HEK293 (cell line): ENCODE measurements around the gene UPB1.

ENCODE experiments used
- KLF1 ChIP-seq: fragments of 450-650 bp; formaldehyde crosslinking; IDR thresholded peaks from 2 replicates; pipeline ENCODE4 v1.5.1; 2016; ENCODE audit warnings: missing biosample characterization, missing genetic modification characterization
- OSR2 ChIP-seq: fragments of 450-650 bp; formaldehyde crosslinking; IDR thresholded peaks from 2 replicates; pipeline ENCODE4 v1.5.1; 2016; ENCODE audit warnings: missing biosample characterization, missing genetic modification characterization
- REPIN1 ChIP-seq: fragments of 450-650 bp; formaldehyde crosslinking; IDR thresholded peaks from 2 replicates; pipeline ENCODE4 v1.5.1; 2017; ENCODE audit warnings: missing biosample characterization, missing genetic modification characterization, low read depth
- WT1 ChIP-seq: fragments of 450-650 bp; formaldehyde crosslinking; IDR thresholded peaks from 2 replicates; pipeline ENCODE4 v1.5.1; 2016; ENCODE audit warnings: missing biosample characterization, missing genetic modification characterization
- YY1 ChIP-seq: fragments of 450-650 bp; formaldehyde crosslinking; IDR thresholded peaks from 2 replicates; pipeline ENCODE4 v1.5.1; 2018; ENCODE audit warnings: missing biosample characterization, missing genetic modification characterization
- ZFP37 ChIP-seq: fragments of 450-650 bp; formaldehyde crosslinking; IDR thresholded peaks from 2 replicates; pipeline ENCODE4 v1.5.1; 2016; ENCODE audit warnings: missing biosample characterization, missing genetic modification characterization
- ZNF155 ChIP-seq: fragments of 450-650 bp; formaldehyde crosslinking; IDR thresholded peaks from 2 replicates; pipeline ENCODE4 v1.5.1; 2016; ENCODE audit warnings: missing biosample characterization, missing genetic modification characterization
- ZNF214 ChIP-seq: fragments of 450-650 bp; formaldehyde crosslinking; IDR thresholded peaks from 2 replicates; pipeline ENCODE4 v1.5.1; 2017; ENCODE audit warnings: missing biosample characterization, mild to moderate bottlenecking, missing genetic modification characterization, borderline replicate concordance
- ZNF266 ChIP-seq: fragments of 450-650 bp; formaldehyde crosslinking; IDR thresholded peaks from 2 replicates; pipeline ENCODE4 v1.5.1; 2016; ENCODE audit warnings: missing biosample characterization, missing genetic modification characterization, low read depth
- ZNF37A ChIP-seq: fragments of 450-650 bp; IDR thresholded peaks from 2 replicates; pipeline ENCODE4 v1.5.1; 2018; ENCODE audit warnings: missing biosample characterization, missing genetic modification characterization
- ZNF404 ChIP-seq: fragments of 450-650 bp; formaldehyde crosslinking; IDR thresholded peaks from 2 replicates; pipeline ENCODE4 v1.5.1; 2017; ENCODE audit warnings: missing biosample characterization, missing genetic modification characterization
- ZNF530 ChIP-seq: fragments of 450-650 bp; formaldehyde crosslinking; IDR thresholded peaks from 2 replicates; pipeline ENCODE4 v1.5.1; 2016; ENCODE audit warnings: low read depth, missing biosample characterization, missing genetic modification characterization
- ZNF571 ChIP-seq: fragments of 450-650 bp; formaldehyde crosslinking; IDR thresholded peaks from 2 replicates; pipeline ENCODE4 v1.5.0; 2017; ENCODE audit warnings: missing biosample characterization, missing genetic modification characterization
- ZNF596 ChIP-seq: fragments of 450-650 bp; IDR thresholded peaks from 2 replicates; pipeline ENCODE4 v1.5.0; 2018; ENCODE audit warnings: missing biosample characterization, mild to moderate bottlenecking, missing genetic modification characterization, moderate library complexity
- ZNF664 ChIP-seq: fragments of 450-650 bp; formaldehyde crosslinking; IDR thresholded peaks from 2 replicates; pipeline ENCODE4 v1.5.1; 2016; ENCODE audit warnings: missing biosample characterization, missing genetic modification characterization
- ZNF791 ChIP-seq: fragments of 450-650 bp; formaldehyde crosslinking; IDR thresholded peaks from 2 replicates; pipeline ENCODE4 v1.5.1; 2016; ENCODE audit warnings: missing biosample characterization, missing genetic modification characterization
- ZSCAN16 ChIP-seq: fragments of 450-650 bp; formaldehyde crosslinking; IDR thresholded peaks from 2 replicates; pipeline ENCODE4 v1.5.1; 2016; ENCODE audit warnings: missing biosample characterization, missing genetic modification characterization
- TF ChIP-seq, protein P1 (sequence below): fragments of 450-650 bp; formaldehyde crosslinking; IDR thresholded peaks from 2 replicates; pipeline ENCODE4 v1.5.1; 2017; ENCODE audit warnings: missing biosample characterization, mild to moderate bottlenecking, missing genetic modification characterization, moderate library complexity
- TF ChIP-seq, protein P2 (sequence below): fragments of 450-650 bp; formaldehyde crosslinking; IDR thresholded peaks from 2 replicates; pipeline ENCODE4; 2016; ENCODE audit warnings: missing biosample characterization, missing genetic modification characterization
- TF ChIP-seq, protein P3 (sequence below): fragments of 450-650 bp; formaldehyde crosslinking; IDR thresholded peaks from 2 replicates; pipeline ENCODE4 v1.5.1; 2016; ENCODE audit warnings: missing biosample characterization, missing genetic modification characterization
- TF ChIP-seq, protein P4 (sequence below): fragments of 450-650 bp; formaldehyde crosslinking; IDR thresholded peaks from 2 replicates; pipeline ENCODE4 v1.5.1; 2016; ENCODE audit warnings: missing biosample characterization, missing genetic modification characterization
- TF ChIP-seq, protein P5 (sequence below): fragments of 450-650 bp; formaldehyde crosslinking; IDR thresholded peaks from 2 replicates; pipeline ENCODE4 v1.5.1; 2016; ENCODE audit warnings: missing biosample characterization, missing genetic modification characterization
- TF ChIP-seq, protein P6 (sequence below): fragments of 450-650 bp; formaldehyde crosslinking; IDR thresholded peaks from 2 replicates; pipeline ENCODE4 v1.5.1; 2016; ENCODE audit warnings: missing biosample characterization, missing genetic modification characterization
- TF ChIP-seq, protein P7 (sequence below): fragments of 450-650 bp; formaldehyde crosslinking; IDR thresholded peaks from 2 replicates; pipeline ENCODE4 v1.5.1; 2017; ENCODE audit warnings: missing biosample characterization, missing genetic modification characterization
- TF ChIP-seq, protein P8 (sequence below): IDR thresholded peaks from 2 replicates; pipeline ENCODE4 v1.6.1; 2011; ENCODE audit warnings: mild to moderate bottlenecking, low read depth, low read length, borderline replicate concordance

Gene UPB1

DNA sequence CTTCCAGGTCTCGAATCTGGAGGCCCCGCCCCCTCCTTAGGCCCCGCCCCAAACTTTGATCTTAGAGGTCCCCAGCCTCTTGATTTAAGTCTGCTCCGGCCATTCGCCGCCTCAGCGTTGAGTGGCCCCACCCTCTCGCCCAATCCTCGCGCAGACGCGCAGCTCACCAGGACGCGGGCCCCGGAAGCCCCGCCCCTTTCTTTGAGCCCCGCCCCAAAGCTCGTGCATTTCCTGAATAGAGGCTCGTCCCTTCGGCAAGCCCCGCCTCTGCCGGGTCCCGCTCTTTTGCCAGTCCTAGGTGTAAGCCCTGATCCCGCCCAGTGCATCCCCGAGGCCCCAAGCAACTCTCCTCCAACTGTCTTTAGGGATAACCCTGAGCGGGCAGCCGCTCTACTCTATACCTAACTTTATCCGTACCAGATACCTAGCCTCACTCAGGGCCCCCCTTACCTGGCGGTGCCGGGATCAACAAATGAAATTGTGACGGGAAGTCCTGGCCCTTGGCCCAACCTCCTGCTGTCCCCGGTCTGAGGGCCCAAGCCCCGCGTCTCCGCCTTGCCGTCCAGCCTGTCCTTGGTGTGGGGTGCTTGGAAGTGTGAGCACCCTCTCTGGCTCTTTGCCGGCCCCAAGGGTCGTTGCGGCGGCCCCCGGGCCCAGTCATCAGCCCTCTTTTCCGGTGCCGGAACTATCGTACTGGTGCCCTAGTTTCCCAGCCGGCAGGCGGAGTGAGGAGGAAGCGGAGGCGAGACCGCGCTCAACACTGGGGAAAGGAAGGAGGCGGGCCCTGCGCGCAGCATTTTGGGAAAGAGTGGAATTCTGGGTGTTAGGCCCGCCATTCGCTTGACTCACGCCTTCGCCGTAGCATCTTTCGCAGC, 60.3 kb downstream of the UPB1 start, which contains the start of gene SNRPD3 (continued):
- TF ChIP-seq, protein P1, sequence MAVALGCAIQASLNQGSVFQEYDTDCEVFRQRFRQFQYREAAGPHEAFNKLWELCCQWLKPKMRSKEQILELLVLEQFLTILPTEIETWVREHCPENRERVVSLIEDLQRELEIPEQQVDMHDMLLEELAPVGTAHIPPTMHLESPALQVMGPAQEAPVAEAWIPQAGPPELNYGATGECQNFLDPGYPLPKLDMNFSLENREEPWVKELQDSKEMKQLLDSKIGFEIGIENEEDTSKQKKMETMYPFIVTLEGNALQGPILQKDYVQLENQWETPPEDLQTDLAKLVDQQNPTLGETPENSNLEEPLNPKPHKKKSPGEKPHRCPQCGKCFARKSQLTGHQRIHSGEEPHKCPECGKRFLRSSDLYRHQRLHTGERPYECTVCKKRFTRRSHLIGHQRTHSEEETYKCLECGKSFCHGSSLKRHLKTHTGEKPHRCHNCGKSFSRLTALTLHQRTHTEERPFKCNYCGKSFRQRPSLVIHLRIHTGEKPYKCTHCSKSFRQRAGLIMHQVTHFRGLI (tag by site-specific recombination), result no peak
- TF ChIP-seq ZNF530 (no peak), ZNF664 (tag by site-specific recombination) (peak; percentile 11; the same call in 1 of the 2 replicates), YY1 (tag by site-specific recombination) (peak; percentile 87), ZNF37A (tag by site-specific recombination) (no peak), ZNF596 (no peak), REPIN1 (tag by site-specific recombination) (0 out of 2 replicates have a peak, but pooled peaks have one; percentile 92), ZNF266 (tag by site-specific recombination) (no peak), ZNF214 (tag by site-specific recombination) (no peak), ZSCAN16 (no peak; the same call in 1 of the 2 replicates), ZNF791 (tag by site-specific recombination) (no peak), ZNF571 (tag by site-specific recombination) (no peak), ZFP37 (tag by site-specific recombination) (peak; percentile 98), OSR2 (no peak), ZNF404 (tag by site-specific recombination) (no peak), ZNF155 (tag by site-specific recombination) (no peak), KLF1 (tag by site-specific recombination) (no peak), WT1 (tag by site-specific recombination) (peak; percentile 25)
- TF ChIP-seq, protein P2, sequence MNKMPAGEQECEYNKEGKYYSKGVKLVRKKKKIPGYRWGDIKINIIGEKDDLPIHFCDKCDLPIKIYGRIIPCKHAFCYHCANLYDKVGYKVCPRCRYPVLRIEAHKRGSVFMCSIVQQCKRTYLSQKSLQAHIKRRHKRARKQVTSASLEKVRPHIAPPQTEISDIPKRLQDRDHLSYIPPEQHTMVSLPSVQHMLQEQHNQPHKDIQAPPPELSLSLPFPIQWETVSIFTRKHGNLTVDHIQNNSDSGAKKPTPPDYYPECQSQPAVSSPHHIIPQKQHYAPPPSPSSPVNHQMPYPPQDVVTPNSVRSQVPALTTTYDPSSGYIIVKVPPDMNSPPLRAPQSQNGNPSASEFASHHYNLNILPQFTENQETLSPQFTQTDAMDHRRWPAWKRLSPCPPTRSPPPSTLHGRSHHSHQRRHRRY, result peak; percentile 93
- TF ChIP-seq, protein P3, sequence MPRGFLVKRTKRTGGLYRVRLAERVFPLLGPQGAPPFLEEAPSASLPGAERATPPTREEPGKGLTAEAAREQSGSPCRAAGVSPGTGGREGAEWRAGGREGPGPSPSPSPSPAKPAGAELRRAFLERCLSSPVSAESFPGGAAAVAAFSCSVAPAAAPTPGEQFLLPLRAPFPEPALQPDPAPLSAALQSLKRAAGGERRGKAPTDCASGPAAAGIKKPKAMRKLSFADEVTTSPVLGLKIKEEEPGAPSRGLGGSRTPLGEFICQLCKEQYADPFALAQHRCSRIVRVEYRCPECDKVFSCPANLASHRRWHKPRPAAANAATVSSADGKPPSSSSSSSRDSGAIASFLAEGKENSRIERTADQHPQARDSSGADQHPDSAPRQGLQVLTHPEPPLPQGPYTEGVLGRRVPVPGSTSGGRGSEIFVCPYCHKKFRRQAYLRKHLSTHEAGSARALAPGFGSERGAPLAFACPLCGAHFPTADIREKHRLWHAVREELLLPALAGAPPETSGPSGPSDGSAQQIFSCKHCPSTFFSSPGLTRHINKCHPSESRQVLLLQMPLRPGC, result peak; percentile 92
- TF ChIP-seq, protein P4, sequence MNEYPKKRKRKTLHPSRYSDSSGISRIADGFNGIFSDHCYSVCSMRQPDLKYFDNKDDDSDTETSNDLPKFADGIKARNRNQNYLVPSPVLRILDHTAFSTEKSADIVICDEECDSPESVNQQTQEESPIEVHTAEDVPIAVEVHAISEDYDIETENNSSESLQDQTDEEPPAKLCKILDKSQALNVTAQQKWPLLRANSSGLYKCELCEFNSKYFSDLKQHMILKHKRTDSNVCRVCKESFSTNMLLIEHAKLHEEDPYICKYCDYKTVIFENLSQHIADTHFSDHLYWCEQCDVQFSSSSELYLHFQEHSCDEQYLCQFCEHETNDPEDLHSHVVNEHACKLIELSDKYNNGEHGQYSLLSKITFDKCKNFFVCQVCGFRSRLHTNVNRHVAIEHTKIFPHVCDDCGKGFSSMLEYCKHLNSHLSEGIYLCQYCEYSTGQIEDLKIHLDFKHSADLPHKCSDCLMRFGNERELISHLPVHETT (tag by site-specific recombination), result peak; percentile 97
- TF ChIP-seq, protein P5, sequence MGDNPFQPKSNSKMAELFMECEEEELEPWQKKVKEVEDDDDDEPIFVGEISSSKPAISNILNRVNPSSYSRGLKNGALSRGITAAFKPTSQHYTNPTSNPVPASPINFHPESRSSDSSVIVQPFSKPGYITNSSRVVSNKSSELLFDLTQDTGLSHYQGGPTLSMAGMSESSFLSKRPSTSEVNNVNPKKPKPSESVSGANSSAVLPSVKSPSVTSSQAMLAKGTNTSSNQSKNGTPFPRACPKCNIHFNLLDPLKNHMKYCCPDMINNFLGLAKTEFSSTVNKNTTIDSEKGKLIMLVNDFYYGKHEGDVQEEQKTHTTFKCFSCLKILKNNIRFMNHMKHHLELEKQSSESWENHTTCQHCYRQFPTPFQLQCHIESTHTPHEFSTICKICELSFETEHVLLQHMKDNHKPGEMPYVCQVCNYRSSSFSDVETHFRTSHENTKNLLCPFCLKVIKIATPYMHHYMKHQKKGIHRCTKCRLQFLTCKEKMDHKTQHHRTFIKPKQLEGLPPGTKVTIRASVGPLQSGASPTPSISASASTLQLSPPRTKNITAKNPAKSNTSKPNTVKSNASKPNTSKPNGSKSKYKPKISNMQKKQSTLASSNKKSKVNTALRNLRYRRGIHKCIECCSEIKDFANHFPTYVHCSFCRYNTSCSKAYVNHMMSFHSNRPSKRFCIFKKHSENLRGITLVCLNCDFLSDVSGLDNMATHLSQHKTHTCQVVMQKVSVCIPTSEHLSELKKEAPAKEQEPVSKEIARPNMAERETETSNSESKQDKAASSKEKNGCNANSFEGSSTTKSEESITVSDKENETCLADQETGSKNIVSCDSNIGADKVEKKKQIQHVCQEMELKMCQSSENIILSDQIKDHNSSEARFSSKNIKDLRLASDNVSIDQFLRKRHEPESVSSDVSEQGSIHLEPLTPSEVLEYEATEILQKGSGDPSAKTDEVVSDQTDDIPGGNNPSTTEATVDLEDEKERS (tag by site-specific recombination), result peak; percentile 71
- TF ChIP-seq, protein P6, sequence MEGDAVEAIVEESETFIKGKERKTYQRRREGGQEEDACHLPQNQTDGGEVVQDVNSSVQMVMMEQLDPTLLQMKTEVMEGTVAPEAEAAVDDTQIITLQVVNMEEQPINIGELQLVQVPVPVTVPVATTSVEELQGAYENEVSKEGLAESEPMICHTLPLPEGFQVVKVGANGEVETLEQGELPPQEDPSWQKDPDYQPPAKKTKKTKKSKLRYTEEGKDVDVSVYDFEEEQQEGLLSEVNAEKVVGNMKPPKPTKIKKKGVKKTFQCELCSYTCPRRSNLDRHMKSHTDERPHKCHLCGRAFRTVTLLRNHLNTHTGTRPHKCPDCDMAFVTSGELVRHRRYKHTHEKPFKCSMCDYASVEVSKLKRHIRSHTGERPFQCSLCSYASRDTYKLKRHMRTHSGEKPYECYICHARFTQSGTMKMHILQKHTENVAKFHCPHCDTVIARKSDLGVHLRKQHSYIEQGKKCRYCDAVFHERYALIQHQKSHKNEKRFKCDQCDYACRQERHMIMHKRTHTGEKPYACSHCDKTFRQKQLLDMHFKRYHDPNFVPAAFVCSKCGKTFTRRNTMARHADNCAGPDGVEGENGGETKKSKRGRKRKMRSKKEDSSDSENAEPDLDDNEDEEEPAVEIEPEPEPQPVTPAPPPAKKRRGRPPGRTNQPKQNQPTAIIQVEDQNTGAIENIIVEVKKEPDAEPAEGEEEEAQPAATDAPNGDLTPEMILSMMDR (tag by site-specific recombination), result 0 out of 2 replicates have a peak, but pooled peaks have one; percentile 21
- TF ChIP-seq, protein P7, sequence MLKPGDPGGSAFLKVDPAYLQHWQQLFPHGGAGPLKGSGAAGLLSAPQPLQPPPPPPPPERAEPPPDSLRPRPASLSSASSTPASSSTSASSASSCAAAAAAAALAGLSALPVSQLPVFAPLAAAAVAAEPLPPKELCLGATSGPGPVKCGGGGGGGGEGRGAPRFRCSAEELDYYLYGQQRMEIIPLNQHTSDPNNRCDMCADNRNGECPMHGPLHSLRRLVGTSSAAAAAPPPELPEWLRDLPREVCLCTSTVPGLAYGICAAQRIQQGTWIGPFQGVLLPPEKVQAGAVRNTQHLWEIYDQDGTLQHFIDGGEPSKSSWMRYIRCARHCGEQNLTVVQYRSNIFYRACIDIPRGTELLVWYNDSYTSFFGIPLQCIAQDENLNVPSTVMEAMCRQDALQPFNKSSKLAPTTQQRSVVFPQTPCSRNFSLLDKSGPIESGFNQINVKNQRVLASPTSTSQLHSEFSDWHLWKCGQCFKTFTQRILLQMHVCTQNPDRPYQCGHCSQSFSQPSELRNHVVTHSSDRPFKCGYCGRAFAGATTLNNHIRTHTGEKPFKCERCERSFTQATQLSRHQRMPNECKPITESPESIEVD (tag by site-specific recombination), result no peak
- TF ChIP-seq, protein P8, sequence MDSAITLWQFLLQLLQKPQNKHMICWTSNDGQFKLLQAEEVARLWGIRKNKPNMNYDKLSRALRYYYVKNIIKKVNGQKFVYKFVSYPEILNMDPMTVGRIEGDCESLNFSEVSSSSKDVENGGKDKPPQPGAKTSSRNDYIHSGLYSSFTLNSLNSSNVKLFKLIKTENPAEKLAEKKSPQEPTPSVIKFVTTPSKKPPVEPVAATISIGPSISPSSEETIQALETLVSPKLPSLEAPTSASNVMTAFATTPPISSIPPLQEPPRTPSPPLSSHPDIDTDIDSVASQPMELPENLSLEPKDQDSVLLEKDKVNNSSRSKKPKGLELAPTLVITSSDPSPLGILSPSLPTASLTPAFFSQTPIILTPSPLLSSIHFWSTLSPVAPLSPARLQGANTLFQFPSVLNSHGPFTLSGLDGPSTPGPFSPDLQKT, result no peak; the same call in 1 of the 2 replicates
